ENCODE data around the gene PF4V1. TPM values are rescaled to one million over a fixed set of nuclear protein-coding genes. Genes with fewer than 3 reads are reported as not detected.

Gene PF4V1
- total and polyA plus RNA-seq, 9 of the 15 experiments (the other 6 are each of a cell fraction or from before 2014, with no cell fraction given), result not detected

- no peak for TF ChIP-seq ZBTB26 (CRISPR knock-in tag; IDR thresholded peaks at IDR 0.05)
- no peak for TF ChIP-seq E2F6 (IDR thresholded peaks at IDR 0.05; ENCODE audit: borderline replicate concordance in 1 of 2, extremely low read depth in 1 of 2, insufficient read depth in 1 of 2, insufficient read length in 1 of 2, low read depth in 1 of 2, low read length in 1 of 2, poor library complexity in 1 of 2, severe bottlenecking in 1 of 2)
- TF ChIP-seq PCBP1 (IDR thresholded peaks at IDR 0.05; ENCODE audit: low read depth, low read length, poor library complexity, severe bottlenecking), result no peak
- no peak for TF ChIP-seq RNF2 (IDR thresholded peaks at IDR 0.05)
- no peak for TF ChIP-seq ZFP1 (CRISPR knock-in tag; IDR thresholded peaks at IDR 0.05)
- TF ChIP-seq RNF219 (CRISPR knock-in tag; IDR thresholded peaks at IDR 0.05), result no peak
Observed at GRCh38 chr4:73874386-73874785, 21.3 kb downstream of the PF4V1 start (continued).
